GM20000 (cell line): ENCODE measurements around the gene CFAP107.

Experiments
- DNase-seq: peaks from one replicate; pipeline ENCODE4 v3.0.0; 2012; ENCODE audit warnings: low spot score
- CTCF ChIP-seq: IDR thresholded peaks from 2 replicates; pipeline ENCODE4 v1.5.1; 2012; ENCODE audit warnings: mild to moderate bottlenecking, control low read depth; ENCODE audit errors: extremely low read depth, missing control alignments

The CFAP107 gene

GRCh38 chr1:12745992-12746323, at the start of gene CFAP107:
TSS of gene CFAP107 (plus strand) at chr1:12746200. CDS start at chr1:12746431, 231 bp downstream.
- DNase-seq, result no peak
- no peak for TF ChIP-seq CTCF

- no peak for DNase-seq
- TF ChIP-seq CTCF, result no peak
Measured at GRCh38 chr1:12696658-12697057, 49.3 kb upstream of the CFAP107 start.

GRCh38 chr1:12697397-12697796, 48.6 kb upstream of the CFAP107 start:
- DNase-seq, result no peak
- no peak for TF ChIP-seq CTCF

- TF ChIP-seq CTCF, result no peak
- no peak for DNase-seq
Measured at GRCh38 chr1:12703821-12704451, 42.1 kb upstream of the CFAP107 start.

GRCh38 chr1:12706061-12706460, 39.9 kb upstream of the CFAP107 start:
- no peak for DNase-seq
- no peak for TF ChIP-seq CTCF

GRCh38 chr1:12708396-12709090, 37.5 kb upstream of the CFAP107 start:
- TF ChIP-seq CTCF, result no peak
- no peak for DNase-seq

- no peak for TF ChIP-seq CTCF
- DNase-seq, result no peak
Measured at GRCh38 chr1:12709091-12709491, 36.9 kb upstream of the CFAP107 start.
